Epidermal melanocyte (primary cell): ENCODE results near the gene TOGARAM1.
"Not testable (repeated sequence)": the region's sequence is repeated elsewhere in the genome, so short reads cannot be mapped to it uniquely, and the experiment has no call there.

Experiments
- DNase-seq: peaks from one replicate; pipeline ENCODE4 v3.0.0; 2011; ENCODE audit warnings: low spot score; ENCODE audit not compliant: insufficient read length

The TOGARAM1 gene

GRCh38 chr14:45041641-45042040 is 79.7 kb downstream of the TOGARAM1 start:
- DNase-seq: no peak

- DNase-seq: no peak
Measured at GRCh38 chr14:45044638-45045037, 82.6 kb downstream of the TOGARAM1 start.

- no peak for DNase-seq
Measured at GRCh38 chr14:45048385-45048784, 86.4 kb downstream of the TOGARAM1 start.

GRCh38 chr14:45051180-45051579 is 89.2 kb downstream of the TOGARAM1 start:
- no peak for DNase-seq

GRCh38 chr14:45051896-45052295 is 89.9 kb downstream of the TOGARAM1 start:
- no peak for DNase-seq

GRCh38 chr14:45057349-45057748 is 95.4 kb downstream of the TOGARAM1 start:
- no peak for DNase-seq

GRCh38 chr14:45057881-45058364 is 95.9 kb downstream of the TOGARAM1 start:
- no peak for DNase-seq

GRCh38 chr14:45060551-45060950 is 98.6 kb downstream of the TOGARAM1 start:
- no peak for DNase-seq

- no peak for DNase-seq
Measured at GRCh38 chr14:45065540-45065939, 103.5 kb downstream of the TOGARAM1 start.

- no peak for DNase-seq
Measured at GRCh38 chr14:45065956-45066355, 104.0 kb downstream of the TOGARAM1 start.

- no peak for DNase-seq
Measured at GRCh38 chr14:45066667-45067066, 104.7 kb downstream of the TOGARAM1 start.

GRCh38 chr14:45068396-45068795 is 106.4 kb downstream of the TOGARAM1 start:
- DNase-seq: no peak

- no peak for DNase-seq
Measured at GRCh38 chr14:45070215-45070614, 108.2 kb downstream of the TOGARAM1 start.

GRCh38 chr14:45072126-45072525 is 110.1 kb downstream of the TOGARAM1 start:
- DNase-seq: no peak

GRCh38 chr14:45073231-45073879 is 111.4 kb downstream of the TOGARAM1 start:
- no peak for DNase-seq

- no peak for DNase-seq
Measured at GRCh38 chr14:45078323-45078722, 116.3 kb downstream of the TOGARAM1 start.

- DNase-seq: not testable (repeated sequence)
Measured at GRCh38 chr14:45080416-45080968, 118.5 kb downstream of the TOGARAM1 start.

- not testable (repeated sequence) for DNase-seq
Measured at GRCh38 chr14:45081096-45081495, 119.1 kb downstream of the TOGARAM1 start.

- DNase-seq: no peak
Measured at GRCh38 chr14:45082420-45082819, 120.4 kb downstream of the TOGARAM1 start.

- no peak for DNase-seq
Measured at GRCh38 chr14:45083617-45083975, 121.6 kb downstream of the TOGARAM1 start.

- DNase-seq: peak; percentile 96
Measured at GRCh38 chr14:45083976-45084722, 122.2 kb downstream of the TOGARAM1 start, which contains the start of gene PRPF39. TSS of gene PRPF39 (plus strand) at chr14:45084116. CDS start at chr14:45095240, 11,124 bp downstream.

GRCh38 chr14:45084946-45085346 is 123.0 kb downstream of the TOGARAM1 start:
- no peak for DNase-seq
